Smooth muscle cell (in vitro differentiated cells): ENCODE measurements around the gene GMPR. TPM values are rescaled to one million over a fixed set of nuclear protein-coding genes. Genes with fewer than 3 reads are reported as not detected.

Experiments used
- DNase-seq: peaks from one replicate; lab custom pipeline; 2025; ENCODE audit not compliant: unreplicated experiment; lab: John Stamatoyannopoulos, UW
- H2AFZ ChIP-seq: fragments of 200-600 bp; sonication (generic); 2 replicates; pipeline ENCODE4 v1.6.0; 2016; ENCODE audit warnings: antibody characterized with exemption, low read depth, mild to moderate bottlenecking
- H3F3A ChIP-seq: fragments of 200-600 bp; sonication (generic); 2 replicates; pipeline ENCODE4 v1.6.0; 2017; ENCODE audit warnings: antibody characterized with exemption, low read depth
- H3K27ac ChIP-seq: fragments of 200-600 bp; sonication (generic); 2 replicates; pipeline ENCODE4 v1.5.1; 2016; ENCODE audit warnings: low read depth, mild to moderate bottlenecking
- H3K27me3 ChIP-seq: fragments of 200-600 bp; sonication (generic); 2 replicates; pipeline ENCODE4 v1.6.1; 2016; ENCODE audit warnings: low read depth, mild to moderate bottlenecking
- H3K36me3 ChIP-seq: fragments of 200-600 bp; sonication (generic); 2 replicates; pipeline ENCODE4 v1.5.1; 2016; ENCODE audit warnings: low read depth
- H3K4me1 ChIP-seq: fragments of 200-600 bp; sonication (generic); 2 replicates; pipeline ENCODE4 v1.5.1; 2016; ENCODE audit warnings: low read depth
- H3K4me2 ChIP-seq: fragments of 200-600 bp; sonication (generic); 2 replicates; pipeline ENCODE4 v1.6.0; 2016; ENCODE audit warnings: mild to moderate bottlenecking
- H3K4me3 ChIP-seq: fragments of 200-600 bp; sonication (generic); 2 replicates; pipeline ENCODE4 v1.5.1; 2016; ENCODE audit warnings: mild to moderate bottlenecking
- H3K79me2 ChIP-seq: fragments of 200-600 bp; sonication (generic); 2 replicates; pipeline ENCODE4 v1.6.0; 2016; ENCODE audit warnings: low read depth, mild to moderate bottlenecking
- H3K9ac ChIP-seq: fragments of 200-600 bp; sonication (generic); 2 replicates; pipeline ENCODE4 v1.6.0; 2016; ENCODE audit warnings: low read depth
- H3K9me3 ChIP-seq: fragments of 200-600 bp; sonication (generic); replicated peaks from 2 replicates; pipeline ENCODE4 v1.5.1; 2016; ENCODE audit warnings: low read depth
- H4K20me1 ChIP-seq: fragments of 200-600 bp; sonication (generic); 2 replicates; pipeline ENCODE4 v1.6.0; 2016; ENCODE audit warnings: low read depth
- WGBS: methylation state at CpG from one replicate; pipeline ENCODE4 v1.1.7; 2016; ENCODE audit warnings: low lambda C conversion rate; 5-methylcytosine and 5-hydroxymethylcytosine counted together
- polyA plus RNA-seq: library from polyadenylated mRNA; unstranded; fragments of >200 nt; fragmentation: Nextera tagmentation; extraction: Ambion mirVana; gene quantifications from 2 replicates; pipeline ENCODE4 v1.2.1, GENCODE V29; 2016
- total RNA-seq: library from RNA; depleted of rRNA; stranded (reverse); fragments of >200 nt; gene quantifications from 2 replicates; pipeline ENCODE4 v1.2.3, GENCODE V29; 2014
- TF ChIP-seq, protein P1 (sequence below): fragments of 200-600 bp; sonication (generic); IDR thresholded peaks from 2 replicates; pipeline ENCODE4 v1.5.1; 2017; ENCODE audit warnings: borderline replicate concordance, mild to moderate bottlenecking, antibody characterized with exemption; ENCODE audit not compliant: insufficient read depth, poor library complexity, severe bottlenecking

Gene GMPR
- total and polyA plus RNA-seq, 2 experiments from 2014 or later, result 0.74 to 1.3 TPM

DNA sequence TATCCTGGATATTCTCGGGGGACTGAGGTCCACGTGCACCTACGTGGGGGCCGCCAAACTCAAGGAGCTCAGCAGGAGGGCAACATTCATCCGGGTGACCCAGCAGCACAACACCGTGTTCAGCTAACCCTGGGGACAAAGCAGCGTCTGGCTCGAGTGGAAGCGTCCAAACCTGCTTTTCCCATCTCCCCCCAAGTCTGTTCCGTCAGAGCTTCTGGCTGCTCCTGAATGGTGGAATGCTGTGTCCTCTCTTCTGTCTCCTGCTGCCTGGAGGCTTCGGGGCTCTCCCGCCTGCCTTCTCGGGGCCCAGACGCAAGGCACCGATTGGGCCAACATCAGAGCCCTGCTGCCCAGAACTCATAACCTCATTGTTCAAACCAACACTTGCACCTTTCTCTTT lies 56.7 kb downstream of the GMPR start:
- 91% methylated on average over 15 of the region's 15 CpGs for WGBS
- no peak overlapping the region for H3K4me2 ChIP-seq
- no peaks in the 10 kb centered on the region for H4K20me1 ChIP-seq
- no peak for DNase-seq
- H3K9me3 ChIP-seq, result no peaks in the 10 kb centered on the region
- no peak overlapping the region for H3K27ac ChIP-seq
- H3K4me1 ChIP-seq, result no peaks in the 10 kb centered on the region
- TF ChIP-seq, protein P1, sequence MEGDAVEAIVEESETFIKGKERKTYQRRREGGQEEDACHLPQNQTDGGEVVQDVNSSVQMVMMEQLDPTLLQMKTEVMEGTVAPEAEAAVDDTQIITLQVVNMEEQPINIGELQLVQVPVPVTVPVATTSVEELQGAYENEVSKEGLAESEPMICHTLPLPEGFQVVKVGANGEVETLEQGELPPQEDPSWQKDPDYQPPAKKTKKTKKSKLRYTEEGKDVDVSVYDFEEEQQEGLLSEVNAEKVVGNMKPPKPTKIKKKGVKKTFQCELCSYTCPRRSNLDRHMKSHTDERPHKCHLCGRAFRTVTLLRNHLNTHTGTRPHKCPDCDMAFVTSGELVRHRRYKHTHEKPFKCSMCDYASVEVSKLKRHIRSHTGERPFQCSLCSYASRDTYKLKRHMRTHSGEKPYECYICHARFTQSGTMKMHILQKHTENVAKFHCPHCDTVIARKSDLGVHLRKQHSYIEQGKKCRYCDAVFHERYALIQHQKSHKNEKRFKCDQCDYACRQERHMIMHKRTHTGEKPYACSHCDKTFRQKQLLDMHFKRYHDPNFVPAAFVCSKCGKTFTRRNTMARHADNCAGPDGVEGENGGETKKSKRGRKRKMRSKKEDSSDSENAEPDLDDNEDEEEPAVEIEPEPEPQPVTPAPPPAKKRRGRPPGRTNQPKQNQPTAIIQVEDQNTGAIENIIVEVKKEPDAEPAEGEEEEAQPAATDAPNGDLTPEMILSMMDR, result no peak
- no peak overlapping the region for H3K4me3 ChIP-seq
- no peaks in the 10 kb centered on the region for H3K36me3 ChIP-seq
- no peaks in the 10 kb centered on the region for H3K79me2 ChIP-seq
- no peaks in the 10 kb centered on the region for H3F3A ChIP-seq
- H3K9ac ChIP-seq, result no peak overlapping the region
- H3K27me3 ChIP-seq, result no peaks in the 10 kb centered on the region
- H2AFZ ChIP-seq, result no peak overlapping the region

DNA sequence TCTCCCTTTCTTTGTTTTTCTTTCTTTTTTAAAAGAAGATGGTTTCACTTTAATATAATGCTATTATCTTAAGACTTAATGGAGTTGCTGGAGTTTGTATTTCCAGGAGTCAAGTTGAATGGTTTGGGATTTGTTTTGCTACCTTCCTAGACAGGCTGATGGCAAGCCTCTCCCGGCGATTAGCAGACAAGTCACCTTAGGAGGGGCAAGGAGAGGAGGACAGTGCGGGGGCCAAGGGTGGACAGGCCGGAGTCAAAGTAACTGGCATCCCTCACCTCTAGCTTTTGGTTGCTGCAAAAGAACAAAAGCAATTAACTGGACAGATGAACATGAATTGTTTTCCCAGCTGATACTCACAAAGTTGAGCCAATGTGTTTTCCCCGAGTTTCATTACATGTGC lies 57.1 kb downstream of the GMPR start:
- H3K27ac ChIP-seq, result no peak overlapping the region
- H3K79me2 ChIP-seq, result no peaks in the 10 kb centered on the region
- WGBS, result 95% methylated on average over 5 of the region's 5 CpGs
- DNase-seq, result no peak
- H3K4me1 ChIP-seq, result no peaks in the 10 kb centered on the region
- no peaks in the 10 kb centered on the region for H3K27me3 ChIP-seq
- H3K9ac ChIP-seq, result no peak overlapping the region
- H3K36me3 ChIP-seq, result no peaks in the 10 kb centered on the region
- no peaks in the 10 kb centered on the region for H4K20me1 ChIP-seq
- H3K4me2 ChIP-seq, result no peak overlapping the region
- H2AFZ ChIP-seq, result no peak overlapping the region
- H3K4me3 ChIP-seq, result no peak overlapping the region
- no peaks in the 10 kb centered on the region for H3F3A ChIP-seq
- no peaks in the 10 kb centered on the region for H3K9me3 ChIP-seq
- TF ChIP-seq, protein P1, result no peak

DNA sequence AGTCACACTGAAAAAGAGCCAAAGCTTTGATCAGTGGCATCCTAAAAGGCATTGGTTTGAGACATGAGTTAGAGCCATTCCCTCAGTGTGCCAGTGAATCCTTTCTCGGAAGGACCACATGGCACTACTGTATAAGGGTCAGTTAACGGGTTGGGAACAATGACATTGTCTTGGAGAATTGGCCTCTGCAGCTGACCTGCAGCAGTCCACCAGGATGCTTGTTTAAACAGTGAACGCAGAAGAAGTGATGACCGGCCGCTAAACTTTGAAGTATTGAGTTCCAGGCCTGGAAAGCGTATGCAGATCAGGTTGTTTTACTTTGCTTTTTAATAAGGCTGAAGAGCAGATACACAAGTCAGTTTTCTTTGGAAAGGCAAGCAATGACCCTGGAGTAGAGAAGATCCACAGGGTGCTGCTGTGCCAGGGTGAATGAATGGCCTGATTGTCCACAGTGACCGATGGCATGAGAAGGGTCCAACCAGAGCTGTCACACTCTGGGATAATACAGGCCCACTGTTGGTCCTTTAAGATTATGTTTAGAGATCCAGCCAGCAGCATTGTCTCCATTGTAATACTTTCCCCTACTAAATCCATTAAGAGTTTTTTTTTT lies 57.8 kb downstream of the GMPR start:
- Histone ChIP-seq H3F3A (no peaks in the 10 kb centered on the region), H3K9me3 (no peaks in the 10 kb centered on the region), H4K20me1 (peaks cover under 1% of the 10 kb centered on the region), H3K4me1 (no peaks in the 10 kb centered on the region), H3K27ac (no peak overlapping the region), H3K4me3 (no peak overlapping the region), H3K9ac (no peak overlapping the region), H3K79me2 (no peaks in the 10 kb centered on the region), H3K27me3 (no peaks in the 10 kb centered on the region), H2AFZ (no peak overlapping the region), H3K4me2 (no peak overlapping the region), H3K36me3 (no peaks in the 10 kb centered on the region)
- no peak for DNase-seq
- TF ChIP-seq, protein P1, result no peak
- 98% methylated on average over 7 of the region's 7 CpGs for WGBS

DNA sequence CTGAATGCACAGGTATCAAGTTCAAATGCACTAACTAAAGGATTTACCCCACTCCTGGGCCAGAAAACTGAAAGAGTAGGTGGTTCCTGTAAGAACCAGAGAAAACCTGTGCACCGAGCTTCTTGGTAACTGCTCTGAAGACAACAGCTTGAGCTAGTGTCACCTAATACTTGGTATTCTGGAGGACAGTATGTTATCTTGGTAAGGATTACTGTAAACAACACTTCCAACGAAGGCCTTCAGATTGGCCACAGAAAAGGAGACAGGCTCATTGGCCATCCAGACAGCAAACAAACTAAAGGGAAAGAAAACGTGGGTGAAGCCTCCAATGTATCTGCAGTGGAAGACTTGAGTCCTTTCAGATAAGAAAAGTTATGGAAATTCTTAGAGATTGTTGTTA lies 61.5 kb downstream of the GMPR start:
- WGBS, result 62% methylated on average over 3 of the region's 3 CpGs
- Histone ChIP-seq H3K4me1 (no peaks in the 10 kb centered on the region), H3K79me2 (no peaks in the 10 kb centered on the region), H3K36me3 (no peaks in the 10 kb centered on the region), H3F3A (no peaks in the 10 kb centered on the region), H2AFZ (no peak overlapping the region), H3K27me3 (no peaks in the 10 kb centered on the region), H3K4me2 (no peak overlapping the region), H3K27ac (no peak overlapping the region), H3K4me3 (no peak overlapping the region), H4K20me1 (peaks cover 10% of the 10 kb centered on the region), H3K9ac (no peak overlapping the region), H3K9me3 (no peaks in the 10 kb centered on the region)
- TF ChIP-seq, protein P1, result no peak
- no peak for DNase-seq
